NCI-H2081 (cell line): ENCODE data around the gene B3GAT1.

ENCODE experiments used
- DNase-seq, 2 experiments: peaks; one replicate each; lab custom pipeline; 2025; lab: John Stamatoyannopoulos, UW

The B3GAT1 gene

DNA sequence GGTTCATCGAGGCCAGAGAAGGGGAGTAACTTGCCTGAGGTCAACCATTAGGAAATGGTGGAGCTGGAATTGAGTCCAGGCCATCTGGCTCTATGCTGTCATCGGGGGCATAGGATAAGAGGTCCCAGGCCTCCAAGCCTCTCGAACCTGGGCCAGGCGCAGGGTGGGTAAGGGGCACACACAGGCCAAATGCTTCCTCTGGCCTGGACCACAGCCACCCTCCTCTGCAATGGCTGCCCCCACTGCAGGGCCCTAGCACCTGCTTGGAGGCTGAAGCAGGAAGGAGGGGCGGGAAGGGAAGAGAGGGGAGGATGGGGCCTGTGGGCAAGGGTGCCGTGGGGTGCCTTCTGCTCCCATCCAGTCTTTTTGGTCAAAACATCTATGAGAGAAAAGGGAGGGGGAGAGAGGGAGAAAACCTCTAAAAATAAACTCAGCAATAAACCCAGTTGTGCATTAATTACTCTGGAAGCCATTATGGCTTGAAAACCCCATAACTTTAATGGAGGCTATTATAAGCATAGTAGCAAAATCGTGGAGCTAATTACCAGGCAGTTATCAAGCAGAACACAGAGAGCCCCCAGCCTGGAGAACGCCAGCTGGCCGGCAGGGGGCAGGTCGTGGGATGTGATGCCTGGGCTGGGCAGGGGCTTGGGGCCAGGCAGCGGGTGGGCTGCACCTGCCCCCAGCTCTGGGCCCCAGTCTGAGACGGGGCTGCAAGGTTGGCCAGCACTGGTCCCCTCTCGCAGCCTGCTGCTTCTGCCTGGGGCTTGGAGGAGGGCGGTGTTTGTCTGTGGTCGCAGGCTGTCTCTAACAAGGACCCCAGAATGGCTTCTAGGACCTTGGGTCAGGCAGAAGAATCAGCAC, 21.1 kb downstream of the B3GAT1 start:
- DNase-seq: peak; percentile 68 to 75

DNA sequence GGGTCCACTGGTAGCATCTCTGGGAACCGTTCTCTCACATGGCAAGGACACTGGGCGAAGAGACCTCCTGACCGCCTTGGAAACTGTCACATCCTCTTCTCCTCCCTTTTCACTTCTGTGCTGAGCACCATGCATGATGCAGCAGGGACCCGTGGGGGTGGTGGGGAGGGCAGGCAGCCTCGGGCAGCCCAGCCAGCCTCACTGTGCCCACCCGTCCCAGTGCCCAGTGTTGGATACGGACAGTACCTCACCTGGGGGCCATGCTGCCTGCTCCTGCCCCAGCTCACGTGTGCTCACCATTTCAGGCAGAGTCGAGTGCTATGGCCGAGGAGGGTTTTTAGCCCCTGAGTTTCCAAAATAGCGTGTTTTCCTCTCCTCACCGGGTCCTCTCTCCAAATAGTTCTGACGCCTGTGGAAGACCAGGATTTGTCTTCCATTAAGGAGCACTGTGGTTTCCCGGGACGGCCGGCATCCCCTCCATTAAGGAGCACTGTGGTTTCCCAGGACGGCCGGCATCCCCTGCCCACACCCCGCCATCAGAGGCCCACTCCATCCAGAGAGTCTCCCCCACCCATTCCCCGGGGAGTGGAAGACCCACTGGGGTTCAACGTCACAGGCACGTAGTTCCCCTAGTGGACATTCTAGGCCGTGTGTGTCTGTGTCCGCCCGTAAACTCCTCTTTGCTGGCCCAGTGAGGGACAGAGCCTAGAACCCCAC, 22.4 kb downstream of the B3GAT1 start:
- no peak for DNase-seq

DNA sequence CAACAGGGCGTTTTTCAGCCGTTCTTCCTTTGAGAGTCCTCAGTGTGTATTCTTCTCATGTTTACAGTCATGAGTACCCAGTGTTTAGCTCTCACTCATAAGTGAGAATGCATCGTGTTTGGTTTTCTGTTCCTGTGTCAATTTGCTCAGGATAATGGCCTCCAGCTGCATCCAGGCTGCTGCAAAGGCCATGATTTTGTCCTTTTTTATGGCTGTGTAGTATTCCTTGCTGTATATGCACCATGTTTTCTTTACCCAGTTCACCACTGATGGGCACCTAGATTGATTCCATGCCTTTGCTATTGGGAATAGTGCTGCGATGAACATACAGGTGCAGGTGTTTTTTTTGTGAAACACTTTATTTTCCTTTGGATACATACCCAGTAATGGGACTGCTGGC, 23.5 kb downstream of the B3GAT1 start:
- DNase-seq: peak in 1 of 2 experiments; percentile 56

DNA sequence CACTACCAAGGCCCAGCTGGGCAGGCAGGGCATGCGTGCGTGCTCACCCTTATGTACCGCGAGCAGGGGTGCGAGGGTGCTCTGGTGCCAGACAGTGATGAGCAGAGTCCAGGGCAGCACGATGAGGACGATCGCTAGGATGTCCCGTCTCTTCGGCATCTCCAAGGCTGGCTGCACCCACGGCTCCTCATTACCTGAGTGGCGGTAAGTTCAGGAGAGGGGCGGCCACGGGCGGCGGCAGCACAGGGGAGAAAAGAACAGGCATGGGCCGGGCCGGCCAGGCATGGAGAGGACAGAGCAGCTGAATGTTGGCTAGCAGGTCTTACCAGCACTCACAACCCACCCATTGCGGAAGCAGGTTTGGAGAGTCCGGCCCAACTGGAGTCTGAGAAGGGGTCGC, 24.5 kb downstream of the B3GAT1 start:
- no peak for DNase-seq

DNA sequence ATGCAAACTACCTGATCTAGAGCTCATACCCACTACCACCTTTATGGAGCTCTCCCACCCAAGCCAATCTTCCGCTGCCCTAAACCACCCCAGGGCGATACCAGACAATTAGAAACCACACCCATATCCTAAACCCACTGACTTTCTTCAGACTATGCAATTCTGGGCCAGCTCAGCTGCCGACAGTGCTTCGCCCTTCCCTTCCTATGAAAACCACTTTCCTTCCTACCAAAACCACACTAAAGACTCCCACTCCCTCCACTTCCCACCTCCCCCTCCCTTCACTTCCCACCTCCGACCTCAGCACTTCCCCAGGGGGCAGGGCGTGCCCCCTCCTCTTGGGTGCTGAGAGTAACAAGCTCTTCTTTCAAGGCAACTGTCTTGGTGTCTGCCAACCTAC, 25.1 kb downstream of the B3GAT1 start:
- no peak for DNase-seq

DNA sequence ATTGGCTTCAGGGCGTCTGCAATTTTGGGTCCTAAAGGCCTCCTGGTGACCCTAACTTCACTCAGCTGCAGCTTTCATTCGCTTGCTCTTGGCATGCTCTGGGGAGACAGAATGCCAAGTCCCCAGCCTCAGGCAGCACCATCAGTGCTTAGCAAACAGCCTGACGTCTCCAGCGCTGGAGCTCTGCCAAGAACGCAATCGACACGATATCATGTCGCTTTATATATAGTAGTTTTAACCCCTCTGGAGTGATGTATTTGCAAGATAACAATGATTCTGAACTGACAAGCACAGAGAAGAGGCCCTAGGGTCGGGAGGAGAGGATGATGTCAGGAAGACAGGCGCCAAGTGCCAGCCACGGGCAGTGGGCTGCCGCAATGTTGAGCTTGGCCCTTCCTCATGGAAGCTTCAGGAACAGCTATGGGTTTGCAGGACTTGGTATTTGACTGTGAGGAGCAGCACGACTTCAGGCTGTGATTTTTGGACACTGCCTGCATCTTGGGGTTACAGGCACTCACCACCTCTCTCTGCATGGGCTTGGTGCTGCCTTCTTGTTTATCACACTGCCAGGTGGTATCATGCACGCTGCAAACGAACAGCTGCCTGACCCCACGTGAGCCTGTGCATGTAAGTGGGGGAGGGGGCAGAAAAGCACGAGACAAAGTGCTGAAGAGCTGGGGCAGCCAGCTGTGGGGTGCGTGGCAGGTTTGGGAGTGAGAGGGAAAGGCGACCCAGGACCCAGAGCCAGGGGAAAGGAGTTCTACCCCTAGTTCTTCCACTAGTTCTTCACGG, 26.1 kb downstream of the B3GAT1 start:
- peak; percentile 95 to 97 for DNase-seq

DNA sequence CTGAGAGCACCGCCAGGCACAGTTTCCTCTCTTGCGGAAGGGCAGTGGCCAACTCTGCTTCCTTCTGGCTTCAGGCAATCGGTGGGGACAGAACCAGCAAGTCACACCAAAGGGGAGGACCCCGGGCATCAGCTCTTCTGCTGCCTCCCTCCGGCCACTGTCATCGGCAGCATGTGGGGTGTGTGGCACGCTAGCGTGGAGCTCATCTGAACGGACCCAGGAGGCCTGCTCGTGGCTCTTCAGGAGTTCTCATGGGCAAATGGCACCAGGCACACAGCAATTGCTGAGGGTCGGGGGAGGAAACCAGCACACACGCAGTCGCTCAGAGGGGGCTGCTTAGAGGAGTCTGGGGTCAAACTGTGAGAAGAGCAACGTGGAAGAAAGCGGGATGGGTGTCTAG, 26.9 kb downstream of the B3GAT1 start:
- DNase-seq: peak in 1 of 2 experiments; percentile 34

DNA sequence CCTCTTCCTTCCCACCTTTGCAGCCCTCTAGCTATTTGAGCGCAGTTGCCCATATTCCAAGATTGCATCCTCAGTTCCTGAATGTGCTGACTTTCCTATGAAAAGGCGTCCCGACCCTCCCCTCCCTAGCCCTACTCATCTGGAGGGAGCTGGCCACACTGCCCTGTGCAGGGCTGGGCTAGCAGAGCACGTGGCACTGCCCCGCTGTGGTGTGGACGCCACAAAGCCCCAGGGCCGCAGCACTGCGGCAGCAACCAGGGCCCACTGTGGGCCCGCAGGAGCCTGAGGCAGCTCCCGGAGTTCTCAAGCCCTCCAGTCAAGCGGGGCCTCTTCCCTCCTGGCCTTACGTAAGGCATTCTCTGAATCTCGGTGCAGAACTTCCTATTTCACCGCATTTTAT, 27.6 kb downstream of the B3GAT1 start:
- no peak for DNase-seq

DNA sequence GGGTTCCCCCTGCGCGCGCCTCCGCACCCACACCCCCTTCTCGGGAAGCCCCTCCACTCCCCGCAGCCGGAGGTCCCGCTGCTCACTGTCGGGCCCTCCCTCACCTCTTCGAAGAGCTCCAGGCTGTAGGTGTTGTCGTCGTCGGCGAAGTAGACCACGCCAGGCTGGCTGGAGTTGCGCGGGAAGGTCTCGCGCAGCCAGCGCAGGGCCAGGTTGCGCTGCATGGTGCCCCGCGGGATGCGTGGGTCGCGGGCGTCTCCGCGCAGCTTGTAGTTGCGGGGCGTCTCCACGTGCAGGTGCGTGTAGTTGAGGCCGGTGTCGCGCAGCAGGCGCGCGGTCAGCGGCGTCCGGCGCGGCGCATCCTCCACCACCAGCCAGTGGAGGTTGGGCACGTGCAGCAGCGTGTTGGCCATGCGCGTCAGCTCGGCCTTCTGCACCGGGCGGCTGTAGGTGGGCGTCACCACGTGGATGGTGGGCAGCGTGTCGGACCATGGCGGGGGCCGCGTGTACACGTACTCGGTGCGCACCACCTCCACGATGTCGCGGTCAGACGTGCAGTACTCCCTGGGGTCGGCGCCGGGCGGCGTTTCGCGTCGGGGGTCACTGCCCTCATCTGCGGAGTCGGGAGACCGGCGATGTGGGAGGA, 28.3 kb downstream of the B3GAT1 start:
- DNase-seq: no peak

DNA sequence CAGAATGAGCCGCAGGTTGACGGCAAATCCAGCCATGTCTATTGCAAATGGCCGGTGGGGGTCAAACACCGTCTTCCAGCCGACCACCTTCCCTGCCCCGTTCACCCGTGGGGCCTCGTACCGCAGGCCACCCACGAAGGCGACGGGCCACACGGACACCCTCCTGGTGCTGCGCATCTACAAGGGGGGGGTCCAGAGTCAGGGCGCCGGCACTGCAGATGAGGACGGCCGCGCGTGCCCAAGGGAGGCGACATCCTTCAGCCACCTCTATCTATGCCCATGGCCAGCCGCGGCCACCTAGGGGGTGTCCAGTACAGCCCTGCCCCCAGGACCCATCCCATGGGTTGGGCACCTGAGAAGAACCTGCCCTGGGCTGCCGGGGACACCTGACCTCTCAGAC, 29.2 kb downstream of the B3GAT1 start:
- DNase-seq: no peak

DNA sequence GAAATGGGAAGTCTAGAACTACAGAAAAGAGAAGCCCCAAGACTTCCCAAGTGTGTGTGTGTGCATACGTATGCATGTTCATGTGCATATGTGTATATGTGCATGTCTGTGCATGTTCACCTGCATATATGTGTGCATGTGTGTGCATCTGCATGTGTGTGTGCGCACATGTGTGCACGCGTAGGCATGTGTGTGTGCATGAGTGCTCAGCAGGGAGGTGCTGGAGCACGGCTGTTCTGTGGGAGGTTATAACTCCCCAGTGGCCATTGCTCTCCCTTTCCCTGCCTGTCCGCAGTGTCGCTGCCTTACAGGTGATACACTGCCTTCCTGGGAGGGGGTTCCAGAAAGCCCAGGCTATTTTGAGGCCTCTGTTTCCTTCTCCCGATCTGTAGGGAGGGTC, 29.8 kb downstream of the B3GAT1 start:
- DNase-seq: no peak

DNA sequence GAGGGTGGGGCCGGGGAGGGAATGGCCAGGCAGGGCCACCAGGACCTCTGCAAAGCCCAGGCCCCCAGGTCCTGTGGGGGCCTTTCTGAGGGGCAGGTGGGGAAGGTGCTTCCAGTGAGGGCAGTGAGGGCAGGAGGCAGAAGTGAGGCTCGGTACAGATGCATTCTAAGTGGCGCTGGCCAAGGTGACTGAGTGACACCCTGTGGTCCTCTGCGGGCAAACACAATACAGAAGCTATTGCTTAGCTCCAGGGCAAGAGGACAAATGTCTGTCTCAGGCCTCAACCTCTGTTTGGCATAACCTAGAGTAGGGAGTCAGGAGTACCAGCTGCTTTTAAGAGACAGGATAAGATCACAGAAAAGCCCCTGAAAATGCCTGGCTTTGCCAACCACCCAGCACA, 31.3 kb downstream of the B3GAT1 start:
- DNase-seq: no peak

DNA sequence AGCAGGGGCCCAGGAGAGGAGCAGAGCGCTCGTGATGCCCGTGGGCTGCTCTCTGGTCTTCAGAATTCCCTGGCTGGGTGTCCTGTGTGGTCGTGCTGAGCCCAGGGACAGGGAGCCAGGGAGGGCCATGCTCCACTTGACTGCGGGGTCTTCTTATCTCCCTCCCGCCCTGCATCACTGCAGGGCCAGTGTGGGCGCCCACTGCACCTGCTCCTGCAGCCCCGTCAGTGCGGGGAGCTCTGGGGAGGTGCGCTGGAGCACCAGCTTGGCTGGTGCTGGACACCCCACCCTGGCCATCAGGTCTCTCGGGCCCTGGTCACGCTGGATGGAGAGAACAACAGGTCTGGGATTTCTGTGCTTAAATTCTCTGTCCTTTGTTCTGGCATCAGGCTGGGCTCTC, 31.8 kb downstream of the B3GAT1 start:
- DNase-seq: no peak

DNA sequence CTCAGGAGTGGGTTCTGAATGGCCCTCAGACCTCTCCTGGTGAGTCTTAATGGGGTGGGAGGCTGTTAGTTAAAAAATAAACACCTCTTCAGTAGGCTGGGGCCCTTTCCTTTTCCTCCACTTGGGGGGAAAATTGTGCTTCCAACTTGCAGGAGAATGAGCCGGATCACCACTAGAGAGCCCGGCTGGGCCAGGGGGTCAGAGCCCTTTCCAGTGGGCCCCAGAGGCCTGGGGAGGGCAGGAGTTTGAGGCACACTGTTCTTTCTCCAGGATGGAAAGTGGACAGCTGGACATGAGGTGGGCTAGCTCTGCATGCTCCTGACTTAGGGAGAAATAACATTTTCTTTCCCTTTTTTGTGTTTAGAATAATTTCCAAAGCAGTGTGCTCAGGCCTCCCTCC, 32.8 kb downstream of the B3GAT1 start:
- DNase-seq: no peak

DNA sequence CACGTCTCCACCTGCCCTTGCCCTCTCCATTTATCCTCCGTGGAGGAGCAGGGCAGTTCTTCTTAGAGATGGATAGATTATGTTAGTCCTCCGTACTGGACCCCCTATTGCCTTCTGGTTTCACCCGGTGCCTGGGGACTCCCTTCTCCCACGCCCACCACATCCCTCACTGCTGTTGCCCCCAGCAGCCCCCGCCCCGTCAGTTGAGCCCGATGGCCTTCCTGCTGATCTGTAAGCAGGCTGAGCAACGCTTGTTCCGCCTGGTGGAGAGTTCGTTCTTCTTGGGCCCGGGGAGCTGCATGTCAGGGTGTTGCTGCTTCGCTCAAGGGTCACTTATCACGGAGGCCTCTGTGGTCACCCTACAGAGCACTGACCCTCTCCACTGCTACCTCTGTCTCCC, 34.2 kb downstream of the B3GAT1 start:
- no peak for DNase-seq

DNA sequence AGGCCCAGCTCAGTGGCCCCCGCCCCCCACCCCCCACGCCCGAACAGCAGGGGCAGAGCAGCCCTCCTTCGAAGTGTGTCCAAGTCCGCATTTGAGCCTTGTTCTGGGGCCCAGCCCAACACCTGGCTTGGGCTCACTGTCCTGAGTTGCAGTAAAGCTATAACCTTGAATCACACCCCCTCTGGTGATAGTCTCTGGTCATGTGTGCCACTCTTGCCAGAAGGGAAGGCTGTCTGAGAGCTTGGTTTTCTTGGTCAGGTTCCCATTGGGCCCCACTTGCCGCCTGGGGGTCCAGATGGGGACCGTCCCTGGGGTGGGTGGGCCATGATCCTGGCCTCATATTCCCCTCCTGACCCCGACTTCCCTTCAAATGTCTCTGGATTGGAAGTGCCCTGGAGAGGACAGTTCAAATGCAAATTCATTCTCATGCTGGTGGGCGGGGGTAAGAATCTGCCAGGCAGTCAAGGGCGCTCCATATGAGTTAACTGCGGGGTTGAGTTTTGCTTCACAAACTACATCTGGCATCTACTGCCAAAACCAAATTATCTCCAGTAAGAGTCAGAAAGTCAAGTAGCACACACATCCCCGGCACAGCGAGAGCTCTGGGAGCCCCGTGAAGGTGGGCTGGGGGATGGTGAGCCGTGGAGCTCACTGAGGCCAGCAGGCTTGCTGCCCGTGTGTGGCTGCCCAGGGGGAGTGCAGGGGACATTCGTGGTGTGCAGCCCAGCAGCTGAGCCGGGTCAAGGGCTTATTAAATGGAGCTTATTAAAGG, 35.7 kb downstream of the B3GAT1 start:
- DNase-seq: no peak

DNA sequence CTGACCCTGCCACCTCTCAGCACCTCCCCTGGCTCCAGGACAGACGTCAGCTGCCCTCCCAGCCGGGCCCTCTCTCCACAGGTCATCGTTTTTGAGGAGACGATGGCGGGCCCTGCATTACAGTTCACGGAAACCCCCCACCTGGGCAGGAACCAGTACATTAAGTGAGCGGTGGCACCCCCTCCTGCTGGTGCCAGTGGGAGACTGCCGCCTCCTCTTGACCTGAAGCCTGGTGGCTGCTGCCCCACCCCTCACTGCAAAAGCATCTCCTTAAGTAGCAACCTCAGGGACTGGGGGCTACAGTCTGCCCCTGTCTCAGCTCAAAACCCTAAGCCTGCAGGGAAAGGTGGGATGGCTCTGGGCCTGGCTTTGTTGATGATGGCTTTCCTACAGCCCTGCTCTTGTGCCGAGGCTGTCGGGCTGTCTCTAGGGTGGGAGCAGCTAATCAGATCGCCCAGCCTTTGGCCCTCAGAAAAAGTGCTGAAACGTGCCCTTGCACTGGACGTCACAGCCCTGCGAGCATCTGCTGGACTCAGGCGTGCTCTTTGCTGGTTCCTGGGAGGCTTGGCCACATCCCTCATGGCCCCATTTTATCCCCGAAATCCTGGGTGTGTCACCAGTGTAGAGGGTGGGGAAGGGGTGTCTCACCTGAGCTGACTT, 37.0 kb downstream of the B3GAT1 start:
- no peak for DNase-seq

DNA sequence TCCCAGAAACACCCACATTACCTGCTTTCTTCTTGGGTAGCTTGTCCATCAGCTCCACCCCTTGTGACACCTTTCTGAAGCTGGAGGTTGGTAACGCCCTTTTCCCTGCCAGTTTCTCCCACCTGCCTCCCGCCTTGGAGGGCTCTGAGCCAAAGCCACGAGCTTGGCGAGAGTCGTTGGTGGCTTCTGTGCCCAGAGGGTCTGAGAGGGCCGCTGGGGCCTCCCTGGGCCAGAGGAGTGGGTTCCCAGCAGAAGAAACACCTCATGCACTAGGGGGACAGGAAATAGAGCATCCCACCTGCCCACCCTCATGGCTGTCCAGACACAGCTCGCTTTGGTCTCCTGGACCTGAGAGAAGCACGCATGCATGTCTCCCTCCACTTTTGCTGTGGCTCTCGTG, 37.9 kb downstream of the B3GAT1 start:
- peak in 1 of 2 experiments; percentile 17 for DNase-seq

DNA sequence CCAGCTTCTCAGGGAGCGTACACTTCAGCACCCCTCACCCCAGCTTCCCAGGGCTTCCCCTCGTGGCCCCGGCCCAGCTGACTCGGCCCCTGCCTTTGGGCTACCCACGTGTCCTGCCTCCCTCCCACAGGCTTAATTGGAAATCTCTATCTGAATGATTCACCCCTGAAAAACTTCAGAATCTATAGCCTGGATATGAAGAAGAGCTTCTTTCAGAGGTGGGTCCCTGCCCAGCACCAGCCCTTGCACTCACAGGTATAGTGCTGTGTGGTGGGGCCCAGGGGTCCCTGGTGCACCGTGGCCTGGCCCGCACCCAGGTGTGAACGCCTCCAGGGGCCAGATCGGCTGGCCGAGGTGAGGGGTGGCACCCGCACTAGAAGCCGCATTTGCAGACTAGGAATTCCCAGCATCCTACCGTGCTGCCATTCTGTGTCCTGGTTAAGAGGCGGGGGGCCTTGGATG, 38.4 kb downstream of the B3GAT1 start:
- no peak for DNase-seq

DNA sequence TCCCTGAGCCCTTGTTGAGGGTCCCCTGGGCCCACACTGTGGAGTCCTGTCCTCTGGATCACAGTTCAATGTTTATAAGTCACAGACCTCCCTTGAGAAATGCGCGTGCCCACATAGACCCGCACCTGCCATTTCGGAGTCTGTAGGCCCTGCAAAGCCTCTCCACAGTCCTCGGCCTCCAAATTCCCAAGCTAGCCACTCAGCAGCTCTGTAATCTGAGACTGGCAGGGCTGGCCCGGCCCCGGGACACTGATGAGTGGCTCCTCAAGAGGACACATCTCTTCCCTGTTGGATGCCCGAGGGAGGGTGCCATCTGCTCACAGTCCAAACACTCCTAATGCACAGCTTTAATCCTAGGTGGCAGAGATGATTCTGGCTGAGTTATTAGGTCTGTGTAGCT, 39.1 kb downstream of the B3GAT1 start:
- DNase-seq: peak in 1 of 2 experiments; percentile 13

DNA sequence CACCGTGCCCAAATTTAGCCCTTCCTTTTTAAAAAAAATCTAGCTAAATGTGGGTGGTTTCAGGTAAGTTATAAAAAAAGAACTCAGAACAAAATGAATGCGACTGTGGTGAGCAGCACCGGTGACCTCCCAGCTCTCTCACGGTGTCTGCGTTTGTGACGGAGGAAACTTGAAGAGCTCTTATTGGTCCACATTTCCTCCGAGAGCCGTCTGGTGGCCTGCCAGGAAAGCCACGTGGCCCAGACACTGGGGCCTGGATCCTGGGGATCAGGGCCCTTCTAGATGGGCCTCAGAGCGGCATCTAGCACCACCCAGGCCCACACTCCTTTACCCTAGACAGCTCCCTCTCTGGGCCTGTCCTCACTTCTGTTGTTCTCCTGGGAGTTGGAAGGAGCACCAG, 39.5 kb downstream of the B3GAT1 start:
- DNase-seq: no peak
